IMR-90 (cell line): ENCODE results near the gene CDK5. TPM values are rescaled to one million over a fixed set of nuclear protein-coding genes. Genes with fewer than 3 reads are reported as not detected.
A peak's percentile ranks its signal among the peaks of the same experiment; 100 is the strongest.

Source experiments
- ATAC-seq: fragments of 200-7000 bp; cut with Tn5 transposase; 2 replicates; pipeline ENCODE4 v1.9.1; 2020; ENCODE audit warnings: low read depth, mild to moderate bottlenecking, moderate library complexity
- BruUV-seq: library from RNA; stranded (reverse); fragments of 400-500 nt; replicated peaks from 2 replicates; lab custom pipeline; 2021; lab: Mats Ljungman, UMichigan
- CTCF ChIA-PET: fragments of 300-600 bp; formaldehyde crosslinking; extraction: SDS; loops from one replicate; lab custom pipeline; 2021; ENCODE audit warnings: antibody characterized with exemption; lab: Yijun Ruan, JAX
- POLR2A ChIA-PET: fragments of 300-600 bp; sonication (Branson Sonifier 250); formaldehyde crosslinking; loops from one replicate; lab custom pipeline; 2022; ENCODE audit warnings: antibody characterized with exemption; ENCODE audit not compliant: unreplicated experiment; lab: Charles Lee
- DNase-seq: peaks from one replicate; pipeline ENCODE4 v3.0.0; 2013
- H2AFZ ChIP-seq: replicated peaks from 2 replicates; pipeline ENCODE3; 2013; ENCODE audit warnings: low read length, mild to moderate bottlenecking; ENCODE audit not compliant: poor library complexity
- H2AK5ac ChIP-seq: 2 replicates; pipeline ENCODE4 v1.6.1; 2013; ENCODE audit warnings: low read depth, low read length, inconsistent platforms
- H2AK9ac ChIP-seq: replicated peaks from 2 replicates; pipeline ENCODE3; 2013; ENCODE audit warnings: mild to moderate bottlenecking, low read depth, low read length, moderate library complexity; ENCODE audit not compliant: poor library complexity
- H2BK120ac ChIP-seq: 2 replicates; pipeline ENCODE4 v1.6.1; 2013; ENCODE audit warnings: low read depth, low read length, inconsistent platforms
- H2BK15ac ChIP-seq: 3 replicates; pipeline ENCODE4 v1.6.1; 2013; ENCODE audit warnings: low read depth, low read length, inconsistent platforms
- H2BK20ac ChIP-seq: 2 replicates; pipeline ENCODE4 v1.6.1; 2013; ENCODE audit warnings: low read depth, mild to moderate bottlenecking, inconsistent platforms, low read length, moderate library complexity
- H2BK5ac ChIP-seq: 2 replicates; pipeline ENCODE4 v1.6.1; 2013; ENCODE audit warnings: mild to moderate bottlenecking, low read depth, low read length, inconsistent platforms; ENCODE audit not compliant: poor library complexity, severe bottlenecking
- H3K14ac ChIP-seq: replicated peaks from 2 replicates; pipeline ENCODE4 v1.6.1; 2013; ENCODE audit warnings: low read depth, low read length, inconsistent platforms
- H3K18ac ChIP-seq: 2 replicates; pipeline ENCODE4 v1.6.1; 2013; ENCODE audit warnings: low read depth, low read length, control low read depth
- H3K23ac ChIP-seq: 2 replicates; pipeline ENCODE4 v1.6.1; 2013; ENCODE audit warnings: low read depth, low read length, inconsistent platforms
- H3K27ac ChIP-seq: 2 replicates; pipeline ENCODE4 v1.5.1; 2013; ENCODE audit warnings: mild to moderate bottlenecking, control low read depth, low read length; ENCODE audit not compliant: insufficient read depth
- H3K27me3 ChIP-seq: 2 replicates; pipeline ENCODE4 v1.6.1; 2013; ENCODE audit warnings: low read length; ENCODE audit not compliant: control insufficient read depth, insufficient read depth
- H3K36me3 ChIP-seq: 2 replicates; pipeline ENCODE4 v1.6.1; 2013; ENCODE audit warnings: low read length, mixed read lengths; ENCODE audit not compliant: control insufficient read depth, insufficient read depth
- H3K4ac ChIP-seq: 2 replicates; pipeline ENCODE4 v1.6.1; 2013; ENCODE audit warnings: low read depth, low read length, inconsistent platforms
- H3K4me1 ChIP-seq: 2 replicates; pipeline ENCODE4 v1.6.1; 2013; ENCODE audit warnings: low read length, mixed read lengths; ENCODE audit not compliant: control insufficient read depth, insufficient read depth
- H3K4me2 ChIP-seq: 2 replicates; pipeline ENCODE4 v1.6.1; 2013; ENCODE audit warnings: low read depth, mild to moderate bottlenecking, control low read depth, low read length, moderate library complexity
- H3K4me3 ChIP-seq: 2 replicates; pipeline ENCODE4 v1.5.1; 2013; ENCODE audit warnings: low read depth, mild to moderate bottlenecking, control low read depth, low read length, moderate library complexity; ENCODE audit not compliant: insufficient read depth
- H3K56ac ChIP-seq: 2 replicates; pipeline ENCODE4 v1.6.1; 2013; ENCODE audit warnings: low read length, inconsistent platforms; ENCODE audit not compliant: insufficient read depth; ENCODE audit errors: extremely low read depth
- H3K79me1 ChIP-seq, 2 experiments: 2 replicates each; pipeline ENCODE4 v1.6.1; 2013; ENCODE audit warnings: low read length in 2 of 2, inconsistent platforms in 1 of 2, low read depth in 1 of 2
- H3K9ac ChIP-seq: 2 replicates; pipeline ENCODE4 v1.6.1; 2013; ENCODE audit warnings: low read depth, low read length, control low read depth
- H3K9me1 ChIP-seq: 2 replicates; pipeline ENCODE4 v1.6.1; 2013; ENCODE audit warnings: low read length, inconsistent platforms; ENCODE audit not compliant: insufficient read depth
- H3K9me3 ChIP-seq: 2 replicates; pipeline ENCODE4 v1.6.1; 2013; ENCODE audit warnings: low read length; ENCODE audit not compliant: control insufficient read depth, insufficient read depth
- H4K20me1 ChIP-seq: 2 replicates; pipeline ENCODE4 v1.6.1; 2013; ENCODE audit warnings: low read length, inconsistent platforms; ENCODE audit not compliant: insufficient read depth
- H4K5ac ChIP-seq: 2 replicates; pipeline ENCODE4 v1.6.1; 2013; ENCODE audit warnings: mild to moderate bottlenecking, low read depth, low read length, control low read depth
- H4K8ac ChIP-seq, 2 experiments: 2 replicates each; pipeline ENCODE4 v1.6.1; 2013; ENCODE audit warnings: low read depth in 2 of 2, low read length in 2 of 2, control low read depth in 1 of 2, inconsistent platforms in 1 of 2
- H4K91ac ChIP-seq: 2 replicates; pipeline ENCODE4 v1.6.1; 2013; ENCODE audit warnings: low read depth, low read length, inconsistent platforms; ENCODE audit not compliant: insufficient read depth
- BHLHE40 ChIP-seq: fragments of 150-350 bp; IDR thresholded peaks from 2 replicates; pipeline ENCODE4 v1.6.1; 2016; ENCODE audit warnings: mild to moderate bottlenecking, low read depth, low read length
- CEBPB ChIP-seq: IDR thresholded peaks from 2 replicates; pipeline ENCODE4 v1.6.1; 2012; ENCODE audit warnings: low read depth, low read length, improper control_type of control experiment
- MAFK ChIP-seq: IDR thresholded peaks from 2 replicates; pipeline ENCODE4 v1.6.1; 2012; ENCODE audit warnings: low read depth, low read length, improper control_type of control experiment
- NFE2L2 ChIP-seq: fragments of 150-350 bp; IDR thresholded peaks from 2 replicates; pipeline ENCODE4 v1.6.1; 2016; ENCODE audit warnings: low read depth, mild to moderate bottlenecking, low read length
- RAD21 ChIP-seq: IDR thresholded peaks from 2 replicates; pipeline ENCODE4 v1.6.1; 2012; ENCODE audit warnings: low read length, improper control_type of control experiment
- USF2 ChIP-seq: fragments of 150-350 bp; IDR thresholded peaks from 2 replicates; pipeline ENCODE4 v1.6.1; 2017; ENCODE audit warnings: mild to moderate bottlenecking, antibody characterized with exemption, low read length, low read depth
- WGBS, 2 experiments: methylation state at CpG; one replicate each; pipeline versions ENCODE4 v1.1.5 to v1.1.7; 2013; ENCODE audit warnings: missing lambda C conversion rate in 2 of 2; ENCODE audit not compliant: insufficient read length in 1 of 2; ENCODE audit errors: extremely low coverage in 2 of 2; 5-methylcytosine and 5-hydroxymethylcytosine counted together
- dilution Hi-C: fragments of 300-500 bp; cut with HindIII; formaldehyde crosslinking; loops from one replicate; pipeline ENCODE4 v1.14.3; 2018; ENCODE audit warnings: low sequenced_read_pairs; ENCODE audit not compliant: unreplicated experiment
- in situ Hi-C: fragments of 300-500 bp; cut with MboI; formaldehyde crosslinking; loops from 3 replicates; pipeline ENCODE4 v1.14.3; 2019; ENCODE audit warnings: low sequenced_read_pairs, inconsistent platforms, mixed read lengths
- intact Hi-C: fragments of 100-400 bp; cut with micrococcal nuclease; formaldehyde crosslinking; loops from 2 replicates; pipeline ENCODE4 v1.10.0; 2022
- polyA plus RNA-seq, 3 experiments: library from polyadenylated mRNA; depleted of rRNA; stranded (reverse); fragments of >200 nt; gene quantifications; 2 replicates each; pipeline ENCODE4 v1.2.3, GENCODE V29; 2012; ENCODE audit warnings: low replicate concordance in 1 of 3
- total RNA-seq: library from RNA; depleted of rRNA; stranded (reverse); fragments of >200 nt; gene quantifications from 2 replicates; pipeline ENCODE4 v1.2.3, GENCODE V29; 2012

Gene CDK5
- total and polyA plus RNA-seq, 2 of the 4 experiments (the other 2 are of a cell fraction) = 22.4 to 34.8 TPM

DNA sequence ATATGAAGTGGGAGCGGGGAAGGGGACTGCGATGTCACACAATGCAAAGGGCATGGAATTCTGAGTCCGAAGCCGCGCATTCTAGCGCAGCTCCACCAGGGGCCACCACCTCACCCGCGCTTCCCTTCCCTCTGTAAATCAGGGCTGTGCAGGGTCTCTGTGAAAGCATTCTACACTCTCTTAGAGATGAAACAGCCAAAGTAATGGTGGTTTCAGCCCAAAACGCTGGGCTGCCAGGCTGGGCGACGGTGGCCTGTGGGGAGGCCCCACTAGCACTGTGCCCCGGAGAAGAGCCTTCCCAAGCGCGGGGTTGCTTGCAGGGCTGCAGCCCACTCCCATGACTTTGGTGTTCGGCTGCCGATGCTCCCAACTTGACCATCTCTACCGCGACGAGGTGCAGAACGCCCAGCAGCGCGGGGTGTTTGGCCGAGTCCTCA, 44.8 kb downstream of the CDK5 start (continued):
- TF ChIP-seq CEBPB = no peak
- TF ChIP-seq MAFK = no peak
- no peak for TF ChIP-seq USF2
- peak; percentile 59 for TF ChIP-seq RAD21

DNA sequence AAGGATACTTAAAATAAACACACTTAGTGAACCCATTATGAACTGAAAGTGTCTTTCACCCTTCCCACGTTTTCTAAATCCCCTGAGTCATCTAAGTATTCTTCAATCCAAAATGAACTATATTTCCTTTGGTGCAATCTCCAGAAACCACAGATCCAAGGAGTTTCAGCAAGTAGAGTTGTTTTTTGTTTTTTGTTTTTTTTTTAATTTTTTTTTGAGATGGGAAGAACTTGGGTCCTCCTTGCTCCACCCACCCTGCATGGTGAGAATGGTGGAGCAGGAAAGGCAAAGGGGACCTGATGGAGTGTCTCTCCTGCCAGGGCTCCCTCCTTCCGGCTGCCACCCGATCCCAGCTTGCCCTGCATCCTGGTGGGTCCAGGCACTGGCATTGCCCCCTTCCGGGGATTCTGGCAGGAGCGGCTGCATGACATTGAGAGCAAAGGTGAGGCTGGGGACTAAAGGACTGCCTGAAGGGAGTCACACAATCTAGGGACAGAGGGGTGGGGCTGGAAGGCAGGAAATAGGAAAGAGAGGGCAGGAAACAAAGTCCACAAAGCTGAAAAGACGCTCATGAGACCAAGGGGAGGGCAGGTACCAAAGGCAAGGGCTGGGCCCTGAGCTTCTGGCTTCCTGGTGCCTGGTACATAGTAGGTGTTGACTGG, 45.5 kb downstream of the CDK5 start:
- dilution Hi-C loops = no loop called here

More for the DNA sequence above, 45.5 kb downstream of the CDK5 start:
- Histone ChIP-seq H2BK15ac (no peak overlapping the region), H4K5ac (no peak overlapping the region), H3K23ac (no peak overlapping the region), H3K27ac (no peak overlapping the region), H2AK5ac (no peak overlapping the region), H4K20me1 (no peaks in the 10 kb centered on the region), H3K27me3 (peaks cover 19% of the 10 kb centered on the region; the same call in 1 of the 2 replicates), H3K4me1 (peaks cover 9% of the 10 kb centered on the region; the same call in 1 of the 2 replicates), H4K91ac (no peak overlapping the region), H2BK5ac (no peak overlapping the region), H3K4me3 (no peak overlapping the region), H2BK20ac (no peak overlapping the region), H3K56ac (no peak overlapping the region), H3K36me3 (no peaks in the 10 kb centered on the region), H3K9ac (no peak overlapping the region), H4K8ac (no peak overlapping the region), H2AFZ (no peak overlapping the region), H3K9me1 (no peaks in the 10 kb centered on the region), H2BK120ac (no peak overlapping the region), H3K14ac (no peak overlapping the region), H3K9me3 (no peaks in the 10 kb centered on the region), H3K4ac (no peak overlapping the region), H3K18ac (no peak overlapping the region; the same call in 1 of the 2 replicates), H2AK9ac (no peak overlapping the region), H3K79me1 (no peaks in the 10 kb centered on the region), H3K4me2 (no peak overlapping the region; the same call in 1 of the 2 replicates)
- ChIA-PET POLR2A (no interaction called here), CTCF (interaction anchor here (0.6 to 1.4 kb wide), 3 partner anchors 16 to 242 kb away, joined by 3 to 5 read pairs (median 3); partner anchors contain the start of gene ABCB8)
- TF ChIP-seq NFE2L2 = peak; percentile 34; the same call in 1 of the 2 replicates
- peak; percentile 45 for TF ChIP-seq BHLHE40
- 0 out of 2 replicates have a peak, but pooled peaks have one; percentile 8 for TF ChIP-seq CEBPB
- no peak for TF ChIP-seq USF2
- DNase-seq = peak; percentile 70
- no TSS peak for BruUV-seq
- ATAC-seq = no peak
- intact Hi-C loops = loop anchor here (5.0 kb wide), 1 partner anchor 100 kb away; no protein-coding TSS in a partner anchor
- WGBS, 2 experiments = 100% methylated on average over 1 of the region's 6 CpGs; no CpG with 5 or more reads in 1 of the 2 experiments
- in situ Hi-C loops = no loop called here
